ENCODE results near the gene RPL21. TPM values are rescaled to one million over a fixed set of nuclear protein-coding genes. Genes with fewer than 3 reads are reported as not detected.

RPL21 gene
- polyA plus RNA-seq, 4 donors, result 694 to 850 (median 720) TPM

DNA sequence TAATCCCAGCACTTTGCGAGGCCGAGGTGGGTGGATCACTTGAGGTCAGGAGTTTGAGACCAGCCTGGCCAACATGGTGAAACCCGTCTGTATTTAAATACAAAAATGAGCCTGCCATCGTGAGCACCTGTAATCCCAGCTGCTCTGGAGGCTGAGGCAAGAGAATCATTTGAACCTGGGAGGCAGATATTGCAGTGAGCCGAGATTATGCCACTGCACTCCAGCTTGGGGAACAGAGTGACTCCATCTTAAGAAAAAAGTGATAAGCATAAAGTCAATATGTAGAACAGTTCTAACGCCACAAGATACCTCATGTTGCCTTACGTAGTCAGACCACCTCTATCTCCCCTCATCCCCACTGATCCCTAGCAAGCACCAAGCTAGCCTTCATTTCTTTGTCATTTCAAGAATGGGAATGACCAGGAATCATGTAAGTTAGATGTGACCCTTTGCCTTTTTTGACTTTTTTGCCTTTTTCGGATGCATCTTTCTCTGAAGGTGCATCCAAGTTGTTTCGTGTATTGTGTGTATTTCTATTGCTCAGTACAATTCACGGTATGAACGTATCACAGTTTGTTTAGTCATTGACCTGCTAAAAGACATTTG lies 6.4 kb downstream of the RPL21 start:
- no peak for DNase-seq (ENCODE audit: low read depth in 4 of 4, low spot score in 3 of 4)

DNA sequence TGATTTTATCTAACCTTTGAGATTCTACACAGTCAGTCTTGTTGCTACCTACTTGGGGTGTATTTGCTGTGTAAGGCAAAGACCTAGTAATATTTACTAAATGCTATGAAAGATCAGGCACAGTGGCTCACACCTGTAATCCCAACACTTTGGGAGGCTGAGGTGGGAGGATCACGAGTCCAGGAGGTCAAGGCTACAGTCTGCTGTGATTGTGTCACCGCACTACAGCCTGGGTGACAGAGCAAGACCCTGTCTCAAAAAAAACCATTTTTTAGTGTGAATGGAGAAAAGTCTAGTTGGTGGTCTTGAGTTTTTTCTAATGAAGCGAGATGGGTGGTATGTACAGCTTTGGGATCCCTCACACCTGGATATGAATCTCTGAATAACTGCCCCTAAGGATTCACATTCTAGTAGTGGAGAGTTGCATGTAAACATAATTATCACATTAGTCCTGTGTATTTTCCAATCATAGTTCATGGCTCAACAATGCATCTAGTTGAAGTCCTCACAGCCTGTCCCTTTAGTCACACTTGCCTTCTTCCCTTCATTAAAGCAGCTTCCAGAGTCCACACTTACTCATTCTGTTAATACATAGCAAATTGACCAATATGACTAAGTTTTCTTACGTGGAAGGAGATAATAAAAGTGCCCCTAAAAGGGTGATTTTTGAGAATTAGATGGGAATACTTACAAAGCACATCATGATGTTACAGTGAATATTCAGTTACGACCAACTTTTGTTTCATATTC lies 7.5 kb downstream of the RPL21 start:
- DNase-seq (ENCODE audit: low read depth in 4 of 4, low spot score in 3 of 4), result no peak

DNA sequence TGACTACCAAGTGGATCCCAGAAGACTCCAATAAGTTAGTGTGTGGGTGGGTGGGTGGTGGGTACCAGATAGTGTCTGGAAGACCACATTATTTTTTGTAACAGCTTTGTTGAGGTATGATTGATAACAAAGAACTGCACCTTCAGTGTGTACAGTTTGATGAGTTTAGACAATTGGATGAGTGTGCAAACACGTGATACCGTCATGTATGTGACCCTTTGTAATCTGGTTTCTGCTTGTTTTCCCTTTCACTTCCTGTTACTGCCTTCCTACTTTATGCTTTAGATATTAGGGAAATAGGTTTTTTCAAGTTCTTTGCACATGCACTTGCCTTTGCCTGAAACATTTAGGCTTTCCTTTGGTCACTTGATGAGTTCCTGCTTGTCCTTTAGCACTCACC lies 8.5 kb downstream of the RPL21 start:
- DNase-seq (ENCODE audit: low read depth in 4 of 4, low spot score in 3 of 4), result no peak

DNA sequence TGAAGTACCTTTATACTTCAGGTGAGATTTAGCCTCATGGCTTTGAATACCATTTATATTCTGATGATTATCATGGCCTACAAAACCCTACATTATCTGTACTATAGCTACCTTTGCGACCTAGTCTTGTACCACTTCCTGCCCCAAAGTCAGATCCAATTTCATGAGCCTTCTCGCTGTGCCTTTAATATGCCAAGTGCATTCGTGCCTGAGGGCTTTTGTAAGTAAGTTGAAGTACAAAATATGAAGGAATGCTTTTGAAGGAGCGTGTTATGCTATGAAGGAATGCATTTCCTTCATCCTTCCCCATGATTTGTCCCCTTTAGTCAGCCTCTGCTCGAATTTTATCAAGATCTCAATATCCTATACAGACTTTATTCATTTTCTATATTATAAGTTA lies 10.0 kb downstream of the RPL21 start:
- DNase-seq (ENCODE audit: low read depth in 4 of 4, low spot score in 3 of 4), result no peak

DNA sequence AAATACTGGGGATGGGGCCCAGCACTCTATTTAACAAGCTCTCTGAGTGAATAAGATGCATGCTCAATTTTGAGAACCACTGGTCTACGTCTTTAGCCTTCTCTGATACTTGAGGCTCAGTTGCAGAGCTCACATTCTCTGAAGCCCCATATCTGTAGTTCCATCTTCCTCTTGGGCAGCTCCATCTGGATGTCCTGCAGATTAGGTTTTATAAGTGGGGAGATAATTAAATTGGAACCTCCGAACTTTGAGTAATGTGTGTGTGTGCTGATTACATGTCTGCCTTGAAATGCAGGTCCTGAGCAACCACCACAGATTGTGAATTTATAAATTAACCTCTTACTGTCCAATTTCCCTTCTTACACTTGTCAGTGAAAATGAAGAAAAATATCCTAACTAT lies 12.1 kb downstream of the RPL21 start:
- no peak for DNase-seq (ENCODE audit: low read depth in 4 of 4, low spot score in 3 of 4)

DNA sequence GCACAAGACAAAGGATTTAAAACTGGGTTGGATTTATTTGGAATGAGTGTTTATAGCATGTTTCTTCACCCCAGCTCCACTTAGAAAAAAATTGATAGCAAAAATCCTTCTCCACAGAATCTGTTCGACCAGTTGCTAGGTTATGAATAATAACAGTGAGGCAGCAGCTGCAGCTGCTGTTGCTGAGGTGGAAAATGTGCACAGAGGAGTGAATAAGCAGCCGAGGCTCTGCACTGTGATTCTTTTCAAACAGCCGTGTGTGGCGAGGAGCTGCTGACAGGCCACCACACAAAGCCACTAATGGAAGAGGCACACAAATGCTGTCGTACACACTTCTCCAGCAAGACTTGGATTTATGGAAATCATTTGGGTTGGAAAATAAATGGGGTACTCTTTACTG lies 12.8 kb downstream of the RPL21 start:
- no peak for DNase-seq (ENCODE audit: low read depth in 4 of 4, low spot score in 3 of 4)

DNA sequence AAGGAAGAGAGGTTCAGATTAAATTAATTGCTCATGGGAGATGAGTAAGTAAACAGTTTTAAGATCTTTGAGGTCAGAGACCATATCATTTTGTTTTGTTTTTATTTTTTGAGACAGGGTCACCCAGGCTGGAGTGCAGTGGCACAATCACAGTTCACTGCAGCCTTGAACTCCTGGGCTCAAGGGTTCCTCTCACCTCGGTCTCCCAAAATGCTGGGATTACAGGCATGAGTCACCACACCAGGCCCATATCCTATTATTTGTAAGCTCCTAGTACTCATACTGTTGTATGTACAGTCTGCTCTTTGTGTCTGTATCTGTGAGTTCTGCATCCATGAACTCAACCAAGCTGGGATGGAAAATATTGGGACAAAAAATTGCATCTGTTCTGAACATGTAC lies 13.3 kb downstream of the RPL21 start:
- DNase-seq (ENCODE audit: low read depth in 4 of 4, low spot score in 3 of 4), result no peak

DNA sequence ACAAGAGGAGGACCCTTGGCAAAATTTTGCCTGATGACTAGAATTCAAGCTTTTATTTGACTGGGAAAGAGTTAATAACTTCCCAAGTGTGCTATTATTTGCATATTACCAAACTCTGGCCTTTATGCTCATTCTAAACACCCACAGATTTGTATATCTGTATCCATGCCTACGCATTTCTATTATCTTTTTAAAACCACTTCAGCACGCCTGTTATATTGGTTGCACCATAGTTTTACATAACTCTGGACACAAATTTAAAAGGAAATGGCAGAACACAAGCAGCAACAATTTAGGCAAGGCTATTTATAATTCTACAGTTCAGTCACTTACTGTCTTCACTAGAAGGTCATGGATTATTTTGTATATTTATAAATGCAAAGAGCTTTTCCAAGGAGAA lies 15.6 kb downstream of the RPL21 start:
- no peak for DNase-seq (ENCODE audit: low read depth in 4 of 4, low spot score in 3 of 4)

DNA sequence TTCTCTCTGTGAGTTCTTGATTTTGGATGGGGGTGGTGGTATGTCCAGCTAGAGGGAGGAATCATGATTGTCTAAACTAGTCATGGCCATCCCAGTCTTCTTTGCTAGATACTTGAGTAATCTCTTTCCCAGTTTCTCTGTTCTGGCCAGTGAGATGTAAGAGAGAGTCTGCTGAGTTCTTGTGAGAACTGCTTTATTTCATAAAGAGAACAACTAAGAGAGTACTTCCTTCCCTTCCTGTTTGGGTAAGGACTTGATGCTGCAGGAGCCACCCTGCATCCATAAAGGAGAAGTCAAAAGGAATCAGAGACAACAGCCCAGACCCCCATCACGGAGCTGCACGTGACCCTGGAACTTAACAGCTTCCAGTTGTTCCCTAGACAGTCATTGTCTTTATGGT lies 16.2 kb downstream of the RPL21 start:
- DNase-seq (ENCODE audit: low read depth in 4 of 4, low spot score in 3 of 4), result no peak

DNA sequence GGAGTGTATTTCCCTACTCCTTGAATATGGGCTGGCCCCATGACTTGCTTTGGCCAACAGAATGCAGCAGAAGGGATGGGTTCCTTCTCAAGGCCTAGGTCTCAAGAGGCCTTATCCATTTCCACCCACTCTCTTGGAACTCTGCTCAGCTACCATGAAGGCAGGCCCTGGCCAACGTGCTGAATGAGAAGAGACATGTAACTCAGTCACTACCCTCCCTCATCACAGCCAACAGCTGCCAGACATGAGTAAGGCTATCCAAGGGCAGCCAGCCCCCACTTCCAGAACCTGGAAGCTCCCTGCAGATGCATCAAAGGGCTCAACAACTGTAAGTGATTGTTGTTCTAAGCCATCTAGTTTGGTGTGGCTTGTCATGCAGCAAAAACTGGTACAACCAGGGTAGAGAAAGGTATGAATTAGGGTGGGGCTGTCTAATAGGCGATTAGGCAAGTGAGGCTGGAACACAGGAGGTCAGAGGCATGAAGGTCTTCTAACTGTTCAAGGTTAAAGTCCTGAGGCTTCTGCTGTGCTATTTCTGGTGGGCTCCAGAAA lies 17.8 kb downstream of the RPL21 start:
- no peak for DNase-seq (ENCODE audit: low read depth in 4 of 4, low spot score in 3 of 4)

DNA sequence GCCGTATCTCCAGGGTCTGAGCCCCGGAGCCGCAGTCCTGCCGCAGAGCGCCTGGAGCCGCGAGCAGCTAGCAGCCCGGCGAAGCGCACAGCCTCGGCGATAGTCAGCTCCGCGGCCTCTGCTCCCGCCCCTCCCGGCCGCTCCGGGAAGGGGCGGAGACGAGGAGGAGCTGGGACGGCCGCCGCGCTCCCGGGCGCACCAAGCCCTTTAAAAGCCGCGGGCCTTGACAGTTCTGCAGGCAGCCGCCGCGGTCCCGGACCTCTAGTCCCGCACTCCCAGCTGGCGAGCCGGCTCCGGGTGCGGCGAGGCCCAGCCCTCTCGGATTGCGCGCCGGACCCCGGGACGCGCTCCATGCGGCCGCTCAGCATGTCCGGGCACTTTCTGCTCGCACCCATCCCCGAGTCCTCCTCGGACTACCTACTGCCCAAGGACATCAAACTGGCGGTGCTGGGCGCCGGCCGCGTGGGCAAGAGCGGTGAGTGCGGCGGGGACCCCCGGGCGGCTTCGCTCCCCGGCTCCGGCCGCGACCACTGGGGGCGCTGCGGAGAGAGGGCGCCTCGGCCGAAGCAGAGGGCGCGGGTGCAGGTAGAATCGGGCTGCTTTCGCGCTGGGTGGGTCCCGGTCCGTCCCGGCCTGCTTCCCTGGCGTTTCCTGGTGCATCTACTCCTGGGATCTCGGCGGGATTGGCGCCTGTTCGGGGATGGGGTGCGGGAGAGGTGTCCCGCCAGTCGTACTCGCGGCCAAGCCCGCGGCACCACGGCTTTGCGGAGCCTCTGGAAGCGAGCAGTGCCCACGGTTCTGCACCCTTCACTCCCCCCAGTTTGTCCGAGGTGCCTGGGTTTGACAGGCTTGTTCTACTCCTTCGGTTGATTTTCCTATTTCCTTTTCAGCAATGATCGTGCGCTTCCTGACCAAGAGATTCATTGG lies 19.5 kb downstream of the RPL21 start, which contains the start of gene RASL11A:
Gene RASL11A (plus strand): TSS at position 237 of the 927 bp plus-strand sequence. CDS start 115 bp downstream, at position 352.
- peak in 3 of 4 donors; percentile 68 to 78 (median 76) for DNase-seq (ENCODE audit: low read depth in 4 of 4, low spot score in 3 of 4)

DNA sequence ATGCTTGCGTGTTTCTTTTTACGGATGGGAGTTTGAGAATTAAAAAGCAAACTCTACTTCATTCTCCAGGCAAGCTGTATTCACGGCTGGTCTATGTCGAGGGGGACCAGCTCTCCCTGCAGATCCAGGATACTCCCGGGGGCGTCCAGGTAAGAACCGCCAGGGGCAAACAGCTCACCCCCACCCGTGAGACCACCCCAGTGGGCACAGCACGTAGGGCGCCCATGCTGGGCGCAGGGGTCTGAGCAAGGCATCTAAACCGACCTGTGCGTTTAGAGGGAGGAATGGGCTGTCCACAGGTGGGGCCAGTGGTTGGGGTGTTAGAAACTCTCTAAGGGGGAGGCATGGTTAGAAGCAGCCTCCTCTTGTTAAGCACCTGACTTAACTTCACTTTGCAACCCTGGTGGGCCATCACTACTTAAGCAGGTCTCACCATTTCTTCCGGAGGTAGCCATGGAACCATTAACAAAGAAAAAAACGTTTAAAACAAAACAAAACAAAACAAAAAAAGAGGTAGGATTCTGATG lies 20.3 kb downstream of the RPL21 start:
- DNase-seq (ENCODE audit: low read depth in 4 of 4, low spot score in 3 of 4), result no peak

DNA sequence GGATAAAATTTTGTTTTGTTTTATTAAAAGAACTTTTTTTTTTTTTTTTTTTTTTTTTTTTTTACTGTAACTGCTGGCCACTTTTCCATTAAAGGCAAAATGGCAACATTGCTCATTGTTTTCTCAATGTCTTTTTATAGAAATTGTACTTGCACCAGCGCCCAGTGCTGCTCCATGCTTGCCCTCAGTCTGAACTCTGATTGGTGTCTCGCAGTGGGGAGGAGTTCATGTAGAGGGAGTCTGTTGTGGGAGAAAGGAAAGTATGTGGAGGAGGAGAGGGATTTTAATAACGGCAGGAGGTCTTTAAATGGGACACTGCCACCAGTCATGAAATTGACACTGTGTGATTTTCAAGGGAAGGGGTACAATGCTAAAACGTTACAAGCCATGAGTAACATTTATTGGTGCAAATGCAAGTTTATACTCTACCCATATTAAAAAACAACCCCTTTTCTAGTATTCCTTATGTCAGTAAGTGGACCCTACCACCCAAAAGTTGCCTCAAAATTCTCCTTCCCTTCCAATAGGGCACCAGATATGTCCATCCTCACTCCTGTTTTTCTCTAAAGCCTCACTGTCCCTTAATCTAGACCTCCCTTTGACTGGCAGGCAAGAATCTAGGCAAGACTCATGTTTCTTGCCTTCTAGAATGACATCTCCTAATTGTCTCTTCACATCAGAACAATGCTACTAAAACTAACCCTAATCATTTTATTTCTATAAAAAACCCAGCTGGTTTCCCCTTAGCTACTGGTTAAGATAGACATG lies 22.5 kb downstream of the RPL21 start:
- DNase-seq (ENCODE audit: low read depth in 4 of 4, low spot score in 3 of 4), result no peak

DNA sequence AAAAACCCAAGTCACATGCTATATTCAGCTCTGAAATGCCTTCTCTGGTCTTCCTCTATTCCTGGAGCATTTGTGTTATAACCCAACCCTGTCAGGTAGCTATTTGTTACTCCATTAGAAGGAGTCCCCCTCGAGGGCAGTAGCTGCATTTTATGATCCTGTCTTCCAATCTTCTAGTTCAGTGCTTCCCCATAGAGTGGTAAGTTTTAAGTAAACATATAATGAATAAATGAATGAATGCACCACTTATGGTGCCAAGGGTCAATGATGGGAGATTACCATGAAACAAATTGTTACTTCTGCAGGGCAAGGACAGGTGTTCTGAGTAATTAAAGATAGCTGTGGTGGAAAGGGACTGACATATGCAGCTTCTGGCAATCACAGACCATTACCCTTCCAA lies 23.3 kb downstream of the RPL21 start:
- no peak for DNase-seq (ENCODE audit: low read depth in 4 of 4, low spot score in 3 of 4)

DNA sequence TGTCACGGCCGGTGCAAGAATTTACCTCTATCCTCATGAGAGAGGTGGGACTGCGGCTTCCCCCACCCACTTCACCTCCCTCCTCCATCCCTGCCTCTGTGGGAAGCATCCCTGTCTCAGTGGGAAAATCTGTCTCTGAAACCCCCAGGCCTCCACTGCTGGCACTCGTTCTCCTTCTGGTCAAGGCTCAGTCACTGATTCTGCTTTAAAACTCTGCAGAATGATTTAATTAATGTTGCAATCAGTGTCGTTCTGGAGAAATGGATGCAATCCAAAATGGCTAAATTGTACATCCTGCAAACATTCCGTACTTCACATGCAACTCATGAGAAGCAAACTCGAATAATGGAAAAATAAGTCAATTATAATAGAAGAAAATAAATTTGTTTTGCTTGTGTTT lies 24.8 kb downstream of the RPL21 start:
- DNase-seq (ENCODE audit: low read depth in 4 of 4, low spot score in 3 of 4), result no peak

DNA sequence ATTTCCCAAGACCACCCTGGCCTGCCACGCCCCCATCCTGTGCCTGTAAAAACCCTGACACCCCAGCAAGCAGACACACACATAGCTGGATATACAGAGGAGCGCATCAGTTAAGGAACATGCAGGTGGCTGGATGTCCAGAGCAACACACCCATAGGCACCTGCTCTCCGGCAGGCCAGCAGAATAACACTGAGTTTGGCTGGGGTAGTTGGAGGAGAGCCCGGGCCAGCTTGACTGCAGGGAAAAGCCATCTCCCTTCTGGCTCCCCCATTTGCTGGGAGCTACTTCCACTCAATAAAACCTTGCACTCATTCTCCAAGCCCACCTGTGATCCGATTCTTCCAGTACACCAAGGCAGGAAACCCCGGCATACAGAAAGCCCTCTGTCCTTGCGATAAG lies 28.1 kb downstream of the RPL21 start:
- DNase-seq (ENCODE audit: low read depth in 4 of 4, low spot score in 3 of 4), result no peak

DNA sequence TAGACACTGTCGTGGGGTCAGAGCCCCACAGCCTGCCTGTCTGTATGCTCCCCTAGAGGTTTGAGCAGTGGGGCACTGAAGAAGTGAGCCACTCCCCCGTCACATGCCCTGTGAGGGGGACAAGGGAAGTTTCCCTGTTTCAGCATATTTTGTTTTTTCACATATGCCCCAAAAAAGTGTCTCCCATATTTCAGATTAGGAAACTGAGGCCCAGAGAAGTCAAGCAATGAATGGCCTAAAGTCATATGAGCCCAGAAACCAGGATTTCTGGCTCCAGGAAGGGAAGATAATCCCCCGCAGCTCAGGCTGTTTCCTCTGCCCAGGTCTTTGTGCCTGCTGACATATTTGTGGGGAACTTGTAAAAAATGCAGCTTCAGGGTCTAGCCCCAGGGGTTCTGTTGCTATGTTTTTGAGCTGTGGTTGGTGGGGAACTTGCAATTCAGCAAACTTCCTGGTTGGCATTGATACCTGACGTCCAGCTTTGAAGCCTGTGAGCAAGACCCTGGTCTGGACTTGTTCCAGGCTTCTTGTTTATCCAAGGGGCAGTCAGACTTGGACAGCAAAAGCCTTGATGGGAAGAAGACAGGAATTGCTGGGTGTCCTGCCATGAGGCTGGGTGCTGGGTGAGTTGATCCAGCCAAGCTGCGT lies 28.8 kb downstream of the RPL21 start:
- DNase-seq (ENCODE audit: low read depth in 4 of 4, low spot score in 3 of 4), result no peak

DNA sequence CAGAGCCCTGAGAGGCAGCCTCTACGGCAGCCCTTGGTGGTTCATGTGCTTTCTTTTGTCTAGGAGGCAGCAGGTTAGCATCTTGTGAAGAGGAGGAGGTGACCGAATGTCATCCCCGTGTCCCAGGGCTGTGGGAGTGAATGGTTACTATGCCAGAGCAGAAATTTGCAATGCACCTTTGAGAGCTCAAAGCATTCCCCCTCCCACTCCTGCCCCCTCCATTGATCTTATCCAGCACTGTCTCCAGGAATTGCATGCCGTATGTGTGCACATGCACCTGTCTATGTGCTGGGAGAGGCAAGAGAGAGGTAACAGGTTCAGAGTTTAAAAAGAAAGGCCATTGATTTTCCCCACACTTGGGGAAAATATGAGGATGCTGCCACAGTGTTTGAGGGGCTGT lies 29.5 kb downstream of the RPL21 start:
- DNase-seq (ENCODE audit: low read depth in 4 of 4, low spot score in 3 of 4), result no peak

DNA sequence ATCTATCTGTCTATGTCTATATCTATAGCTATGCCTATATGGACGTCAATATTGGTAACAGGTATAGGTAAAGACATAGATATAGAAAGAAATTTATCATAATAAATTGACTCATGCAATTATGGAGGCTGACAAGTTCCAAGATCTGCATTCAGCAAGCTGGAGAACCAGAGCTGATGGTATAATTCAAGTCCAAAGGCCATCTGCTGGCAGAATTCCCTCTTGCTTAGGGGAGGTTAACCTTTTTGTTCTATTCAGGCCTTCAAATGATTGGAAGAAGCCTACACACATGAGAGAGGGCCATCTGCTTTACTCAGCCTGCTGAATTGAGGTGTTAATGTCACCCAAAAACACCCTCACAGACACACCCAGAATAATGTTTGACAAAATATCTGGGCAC lies 30.1 kb downstream of the RPL21 start:
- no peak for DNase-seq (ENCODE audit: low read depth in 4 of 4, low spot score in 3 of 4)
